HEK293 (cell line): ENCODE measurements around the gene TMEM179B.

Experiments used
- SP2 ChIP-seq: fragments of 450-650 bp; formaldehyde crosslinking; IDR thresholded peaks from 2 replicates; pipeline ENCODE4 v1.5.1; 2016; ENCODE audit warnings: missing biosample characterization, missing genetic modification characterization
- ZIC2 ChIP-seq: fragments of 450-650 bp; formaldehyde crosslinking; IDR thresholded peaks from 2 replicates; pipeline ENCODE4 v1.5.1; 2016; ENCODE audit warnings: missing biosample characterization, missing genetic modification characterization
- ZNF248 ChIP-seq: fragments of 450-650 bp; formaldehyde crosslinking; IDR thresholded peaks from 2 replicates; pipeline ENCODE4 v1.5.1; 2017; ENCODE audit warnings: missing biosample characterization, missing genetic modification characterization
- ZNF354C ChIP-seq: fragments of 450-650 bp; formaldehyde crosslinking; IDR thresholded peaks from 2 replicates; pipeline ENCODE4 v1.5.1; 2016; ENCODE audit warnings: missing biosample characterization, missing genetic modification characterization, low read depth, borderline replicate concordance
- ZNF416 ChIP-seq: fragments of 450-650 bp; formaldehyde crosslinking; IDR thresholded peaks from 2 replicates; pipeline ENCODE4 v1.5.1; 2016; ENCODE audit warnings: missing biosample characterization, missing genetic modification characterization
- ZNF549 ChIP-seq: fragments of 450-650 bp; IDR thresholded peaks from 2 replicates; pipeline ENCODE4 v1.5.1; 2018; ENCODE audit warnings: missing biosample characterization, missing genetic modification characterization, mild to moderate bottlenecking, inconsistent platforms, moderate library complexity
- ZNF558 ChIP-seq: fragments of 450-650 bp; formaldehyde crosslinking; IDR thresholded peaks from 2 replicates; pipeline ENCODE4 v1.5.1; 2016; ENCODE audit warnings: missing biosample characterization, missing genetic modification characterization
- ZNF707 ChIP-seq: fragments of 450-650 bp; formaldehyde crosslinking; IDR thresholded peaks from 2 replicates; pipeline ENCODE4 v1.5.1; 2016; ENCODE audit warnings: missing biosample characterization, missing genetic modification characterization
- ZNF76 ChIP-seq: fragments of 450-650 bp; formaldehyde crosslinking; IDR thresholded peaks from 2 replicates; pipeline ENCODE4; 2016; ENCODE audit warnings: low read depth, missing biosample characterization, missing genetic modification characterization, borderline replicate concordance
- TF ChIP-seq, protein P1 (sequence below): fragments of 450-650 bp; formaldehyde crosslinking; IDR thresholded peaks from 2 replicates; pipeline ENCODE4 v1.5.1; 2016; ENCODE audit warnings: missing biosample characterization, missing genetic modification characterization
- TF ChIP-seq, protein P2 (sequence below): fragments of 450-650 bp; formaldehyde crosslinking; IDR thresholded peaks from 2 replicates; pipeline ENCODE4 v1.5.1; 2016; ENCODE audit warnings: missing biosample characterization, missing genetic modification characterization
- TF ChIP-seq, protein P3 (sequence below): fragments of 450-650 bp; formaldehyde crosslinking; IDR thresholded peaks from 2 replicates; pipeline ENCODE4 v1.5.1; 2017; ENCODE audit warnings: missing biosample characterization, missing genetic modification characterization
- TF ChIP-seq, protein P4 (sequence below): fragments of 450-650 bp; formaldehyde crosslinking; IDR thresholded peaks from 2 replicates; pipeline ENCODE4 v1.5.1; 2016; ENCODE audit warnings: missing biosample characterization, missing genetic modification characterization

DNA sequence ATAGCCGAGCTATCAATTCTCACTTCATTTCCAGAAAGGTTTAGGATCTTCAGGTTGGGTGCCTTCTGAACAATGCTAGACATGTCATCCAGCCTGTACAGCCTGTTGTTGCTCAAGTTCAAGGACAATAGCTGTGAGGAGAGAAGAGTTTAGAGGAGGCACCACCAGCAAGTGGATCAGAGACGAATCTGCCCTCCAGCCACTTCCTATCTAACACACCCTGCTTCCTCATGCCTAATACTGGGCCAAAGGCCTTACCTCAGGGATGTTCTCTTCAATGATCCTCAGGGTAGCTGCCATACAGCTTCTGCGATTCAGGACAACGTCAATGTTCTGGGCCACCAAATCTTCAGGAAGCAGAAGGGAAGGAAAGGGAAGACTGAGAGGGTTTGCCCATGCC, 13.9 kb downstream of the TMEM179B start:
- TF ChIP-seq, protein P1, sequence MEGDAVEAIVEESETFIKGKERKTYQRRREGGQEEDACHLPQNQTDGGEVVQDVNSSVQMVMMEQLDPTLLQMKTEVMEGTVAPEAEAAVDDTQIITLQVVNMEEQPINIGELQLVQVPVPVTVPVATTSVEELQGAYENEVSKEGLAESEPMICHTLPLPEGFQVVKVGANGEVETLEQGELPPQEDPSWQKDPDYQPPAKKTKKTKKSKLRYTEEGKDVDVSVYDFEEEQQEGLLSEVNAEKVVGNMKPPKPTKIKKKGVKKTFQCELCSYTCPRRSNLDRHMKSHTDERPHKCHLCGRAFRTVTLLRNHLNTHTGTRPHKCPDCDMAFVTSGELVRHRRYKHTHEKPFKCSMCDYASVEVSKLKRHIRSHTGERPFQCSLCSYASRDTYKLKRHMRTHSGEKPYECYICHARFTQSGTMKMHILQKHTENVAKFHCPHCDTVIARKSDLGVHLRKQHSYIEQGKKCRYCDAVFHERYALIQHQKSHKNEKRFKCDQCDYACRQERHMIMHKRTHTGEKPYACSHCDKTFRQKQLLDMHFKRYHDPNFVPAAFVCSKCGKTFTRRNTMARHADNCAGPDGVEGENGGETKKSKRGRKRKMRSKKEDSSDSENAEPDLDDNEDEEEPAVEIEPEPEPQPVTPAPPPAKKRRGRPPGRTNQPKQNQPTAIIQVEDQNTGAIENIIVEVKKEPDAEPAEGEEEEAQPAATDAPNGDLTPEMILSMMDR: no peak
- TF ChIP-seq, protein P2, sequence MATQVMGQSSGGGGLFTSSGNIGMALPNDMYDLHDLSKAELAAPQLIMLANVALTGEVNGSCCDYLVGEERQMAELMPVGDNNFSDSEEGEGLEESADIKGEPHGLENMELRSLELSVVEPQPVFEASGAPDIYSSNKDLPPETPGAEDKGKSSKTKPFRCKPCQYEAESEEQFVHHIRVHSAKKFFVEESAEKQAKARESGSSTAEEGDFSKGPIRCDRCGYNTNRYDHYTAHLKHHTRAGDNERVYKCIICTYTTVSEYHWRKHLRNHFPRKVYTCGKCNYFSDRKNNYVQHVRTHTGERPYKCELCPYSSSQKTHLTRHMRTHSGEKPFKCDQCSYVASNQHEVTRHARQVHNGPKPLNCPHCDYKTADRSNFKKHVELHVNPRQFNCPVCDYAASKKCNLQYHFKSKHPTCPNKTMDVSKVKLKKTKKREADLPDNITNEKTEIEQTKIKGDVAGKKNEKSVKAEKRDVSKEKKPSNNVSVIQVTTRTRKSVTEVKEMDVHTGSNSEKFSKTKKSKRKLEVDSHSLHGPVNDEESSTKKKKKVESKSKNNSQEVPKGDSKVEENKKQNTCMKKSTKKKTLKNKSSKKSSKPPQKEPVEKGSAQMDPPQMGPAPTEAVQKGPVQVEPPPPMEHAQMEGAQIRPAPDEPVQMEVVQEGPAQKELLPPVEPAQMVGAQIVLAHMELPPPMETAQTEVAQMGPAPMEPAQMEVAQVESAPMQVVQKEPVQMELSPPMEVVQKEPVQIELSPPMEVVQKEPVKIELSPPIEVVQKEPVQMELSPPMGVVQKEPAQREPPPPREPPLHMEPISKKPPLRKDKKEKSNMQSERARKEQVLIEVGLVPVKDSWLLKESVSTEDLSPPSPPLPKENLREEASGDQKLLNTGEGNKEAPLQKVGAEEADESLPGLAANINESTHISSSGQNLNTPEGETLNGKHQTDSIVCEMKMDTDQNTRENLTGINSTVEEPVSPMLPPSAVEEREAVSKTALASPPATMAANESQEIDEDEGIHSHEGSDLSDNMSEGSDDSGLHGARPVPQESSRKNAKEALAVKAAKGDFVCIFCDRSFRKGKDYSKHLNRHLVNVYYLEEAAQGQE (tag by site-specific recombination): no peak
- TF ChIP-seq ZNF549 (tag by site-specific recombination): no peak
- TF ChIP-seq ZNF558 (tag by site-specific recombination): no peak
- TF ChIP-seq, protein P3, sequence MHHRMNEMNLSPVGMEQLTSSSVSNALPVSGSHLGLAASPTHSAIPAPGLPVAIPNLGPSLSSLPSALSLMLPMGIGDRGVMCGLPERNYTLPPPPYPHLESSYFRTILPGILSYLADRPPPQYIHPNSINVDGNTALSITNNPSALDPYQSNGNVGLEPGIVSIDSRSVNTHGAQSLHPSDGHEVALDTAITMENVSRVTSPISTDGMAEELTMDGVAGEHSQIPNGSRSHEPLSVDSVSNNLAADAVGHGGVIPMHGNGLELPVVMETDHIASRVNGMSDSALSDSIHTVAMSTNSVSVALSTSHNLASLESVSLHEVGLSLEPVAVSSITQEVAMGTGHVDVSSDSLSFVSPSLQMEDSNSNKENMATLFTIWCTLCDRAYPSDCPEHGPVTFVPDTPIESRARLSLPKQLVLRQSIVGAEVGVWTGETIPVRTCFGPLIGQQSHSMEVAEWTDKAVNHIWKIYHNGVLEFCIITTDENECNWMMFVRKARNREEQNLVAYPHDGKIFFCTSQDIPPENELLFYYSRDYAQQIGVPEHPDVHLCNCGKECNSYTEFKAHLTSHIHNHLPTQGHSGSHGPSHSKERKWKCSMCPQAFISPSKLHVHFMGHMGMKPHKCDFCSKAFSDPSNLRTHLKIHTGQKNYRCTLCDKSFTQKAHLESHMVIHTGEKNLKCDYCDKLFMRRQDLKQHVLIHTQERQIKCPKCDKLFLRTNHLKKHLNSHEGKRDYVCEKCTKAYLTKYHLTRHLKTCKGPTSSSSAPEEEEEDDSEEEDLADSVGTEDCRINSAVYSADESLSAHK (tag by site-specific recombination): no peak
- TF ChIP-seq ZNF354C (tag by site-specific recombination): no peak
- no peak for TF ChIP-seq ZNF248 (tag by site-specific recombination)
- TF ChIP-seq, protein P4, sequence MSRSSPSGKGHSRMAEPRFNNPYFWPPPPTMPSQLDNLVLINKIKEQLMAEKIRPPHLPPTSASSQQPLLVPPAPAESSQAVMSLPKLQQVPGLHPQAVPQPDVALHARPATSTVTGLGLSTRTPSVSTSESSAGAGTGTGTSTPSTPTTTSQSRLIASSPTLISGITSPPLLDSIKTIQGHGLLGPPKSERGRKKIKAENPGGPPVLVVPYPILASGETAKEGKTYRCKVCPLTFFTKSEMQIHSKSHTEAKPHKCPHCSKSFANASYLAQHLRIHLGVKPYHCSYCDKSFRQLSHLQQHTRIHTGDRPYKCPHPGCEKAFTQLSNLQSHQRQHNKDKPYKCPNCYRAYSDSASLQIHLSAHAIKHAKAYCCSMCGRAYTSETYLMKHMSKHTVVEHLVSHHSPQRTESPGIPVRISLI (tag by site-specific recombination): no peak
- no peak for TF ChIP-seq ZNF76 (tag by site-specific recombination)
- no peak for TF ChIP-seq SP2
- no peak for TF ChIP-seq ZNF707 (tag by site-specific recombination)
- TF ChIP-seq ZNF416: no peak
- no peak for TF ChIP-seq ZIC2
